ENCODE measurements around the gene NAT8.
"Not testable (repeated sequence)": the region's sequence is repeated elsewhere in the genome, so short reads cannot be mapped to it uniquely, and the experiment has no call there.

Gene NAT8

GRCh38 chr2:73636977-73637376, 5.2 kb downstream of the NAT8 start:
- DNase-seq (ENCODE audit: low read depth): not testable (repeated sequence)

GRCh38 chr2:73630662-73631266, 11.5 kb downstream of the NAT8 start:
- DNase-seq (ENCODE audit: low read depth): not testable (repeated sequence)

DNA sequence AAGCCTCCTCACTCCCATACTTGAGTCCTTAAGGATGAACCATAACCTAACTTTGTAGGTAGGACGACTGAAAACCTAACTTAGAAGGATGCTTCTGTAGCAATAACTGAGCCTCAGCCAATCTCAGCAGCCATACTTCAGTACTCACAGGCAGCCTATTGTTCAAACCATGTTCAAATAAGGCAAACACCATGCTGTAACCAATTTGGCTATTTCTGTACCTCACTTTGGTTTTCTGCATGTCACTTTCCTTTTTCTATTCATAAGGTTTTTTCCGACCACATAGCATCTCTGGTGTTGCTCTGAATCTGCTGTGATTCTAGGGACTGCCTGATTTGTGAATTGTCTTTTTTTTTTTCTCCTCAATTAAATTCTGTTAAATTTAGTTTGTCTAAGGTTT, 13.7 kb downstream of the NAT8 start:
- not testable (repeated sequence) for DNase-seq (ENCODE audit: low read depth)

DNA sequence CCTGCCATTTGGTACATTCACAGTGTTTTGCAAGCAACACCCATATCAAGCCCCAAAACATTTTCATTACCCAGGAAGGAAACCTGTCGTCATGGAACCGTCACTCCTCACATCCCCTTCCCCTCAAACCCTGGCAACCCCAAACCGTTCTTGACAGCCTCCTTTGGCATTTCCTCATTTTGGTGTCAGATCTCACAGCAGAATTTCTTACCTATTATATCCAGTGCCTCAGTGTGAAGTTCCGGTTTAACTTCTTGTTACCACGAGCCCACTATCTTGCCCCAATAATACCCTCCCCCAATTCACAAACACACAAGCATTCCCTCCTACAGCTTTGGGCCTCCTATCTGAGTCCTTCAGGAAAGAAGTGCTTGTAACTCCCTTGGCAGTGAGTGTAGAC, 16.0 kb downstream of the NAT8 start:
- not testable (repeated sequence) for DNase-seq (ENCODE audit: low read depth)

GRCh38 chr2:73624625-73625024, 17.6 kb downstream of the NAT8 start:
- not testable (repeated sequence) for DNase-seq (ENCODE audit: low read depth)

DNA sequence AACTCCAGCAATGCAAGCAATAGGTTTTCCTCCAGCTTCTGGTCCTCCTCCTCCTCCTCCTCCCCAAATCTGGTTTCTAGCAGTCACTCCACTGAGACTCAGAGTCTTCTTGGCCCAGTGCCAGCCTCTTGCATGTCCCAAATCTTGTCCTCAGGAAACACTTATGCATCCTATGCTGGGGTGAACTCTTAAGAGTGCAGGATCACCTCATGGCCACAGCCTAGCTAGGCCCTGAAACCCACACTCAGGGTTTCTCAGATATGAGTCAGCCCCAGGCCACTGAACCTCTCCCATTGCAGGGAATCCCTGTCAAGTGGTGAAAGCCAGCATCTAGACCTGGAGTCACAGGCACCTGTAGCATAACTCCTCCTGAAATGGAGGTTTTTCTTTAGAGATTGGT, 18.2 kb downstream of the NAT8 start:
- DNase-seq (ENCODE audit: low read depth): not testable (repeated sequence)

DNA sequence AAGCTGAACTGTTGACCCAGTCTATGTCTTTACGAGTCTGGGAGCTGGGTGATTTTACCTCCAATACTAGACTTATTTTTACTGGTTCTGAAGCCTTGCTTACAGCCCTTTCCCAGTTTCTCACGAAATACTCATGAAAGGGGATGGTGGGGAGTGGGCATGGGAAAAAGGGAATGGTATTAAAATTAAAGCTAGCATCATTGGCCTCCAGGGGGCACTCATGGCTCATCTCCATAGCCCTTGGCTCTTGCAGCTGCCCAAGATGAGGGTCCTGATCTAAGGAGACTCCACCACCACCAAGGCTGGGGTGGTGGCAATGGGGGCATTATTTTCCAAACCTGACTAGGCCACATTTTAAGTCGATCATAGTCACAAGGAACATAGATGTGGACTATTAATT, 22.3 kb downstream of the NAT8 start:
- not testable (repeated sequence) for DNase-seq (ENCODE audit: low read depth)

- no peak for DNase-seq (ENCODE audit: low read depth)
These were observed 27.2 kb downstream of the NAT8 start for GRCh38 chr2:73614997-73615396.

GRCh38 chr2:73614105-73614504, 28.1 kb downstream of the NAT8 start:
- no peak for DNase-seq (ENCODE audit: low read depth)

DNA sequence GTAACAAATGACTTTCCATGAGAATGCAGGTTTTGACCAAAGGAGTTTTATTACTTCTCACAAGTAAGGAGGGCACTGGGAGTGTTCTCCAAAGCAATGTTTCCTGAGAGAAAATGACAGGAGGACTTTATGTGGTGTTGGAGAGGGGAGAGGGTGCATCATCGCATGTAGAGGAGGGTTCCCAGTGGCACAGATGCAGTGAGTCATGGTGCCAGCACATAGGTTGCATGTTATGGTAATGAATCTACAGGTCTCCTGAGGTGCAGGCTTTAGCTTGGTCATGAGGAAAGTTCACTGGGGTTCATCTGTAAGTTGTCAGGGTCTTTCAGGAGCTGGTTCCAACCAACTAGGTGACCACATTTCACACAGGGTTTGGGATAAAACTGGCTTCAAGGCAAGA, 30.4 kb downstream of the NAT8 start:
- no peak for DNase-seq (ENCODE audit: low read depth)

GRCh38 chr2:73611193-73611592, 31.0 kb downstream of the NAT8 start:
- DNase-seq (ENCODE audit: low read depth): no peak

GRCh38 chr2:73610111-73610510, 32.1 kb downstream of the NAT8 start:
- DNase-seq (ENCODE audit: low read depth): no peak

DNA sequence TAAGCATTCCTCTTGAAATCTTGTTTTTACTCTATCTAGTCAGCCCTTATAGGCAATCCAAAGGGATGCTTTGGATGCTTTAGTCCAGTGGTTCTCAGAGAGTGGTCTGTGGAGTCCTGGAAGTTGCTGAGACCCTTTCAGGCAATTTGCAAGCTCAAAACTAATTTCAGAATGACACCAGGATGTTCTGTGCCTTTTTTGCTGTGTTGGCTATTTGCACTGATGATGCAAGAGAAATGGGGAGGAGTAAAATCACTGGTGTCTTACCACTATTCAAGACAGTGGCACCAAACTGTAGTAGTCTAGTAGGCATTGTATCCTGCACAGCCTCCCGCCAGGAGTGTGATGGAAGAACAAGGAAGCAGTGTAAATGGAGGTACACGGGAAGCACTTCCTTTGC, 37.6 kb downstream of the NAT8 start:
- DNase-seq (ENCODE audit: low read depth): not testable (repeated sequence)

DNA sequence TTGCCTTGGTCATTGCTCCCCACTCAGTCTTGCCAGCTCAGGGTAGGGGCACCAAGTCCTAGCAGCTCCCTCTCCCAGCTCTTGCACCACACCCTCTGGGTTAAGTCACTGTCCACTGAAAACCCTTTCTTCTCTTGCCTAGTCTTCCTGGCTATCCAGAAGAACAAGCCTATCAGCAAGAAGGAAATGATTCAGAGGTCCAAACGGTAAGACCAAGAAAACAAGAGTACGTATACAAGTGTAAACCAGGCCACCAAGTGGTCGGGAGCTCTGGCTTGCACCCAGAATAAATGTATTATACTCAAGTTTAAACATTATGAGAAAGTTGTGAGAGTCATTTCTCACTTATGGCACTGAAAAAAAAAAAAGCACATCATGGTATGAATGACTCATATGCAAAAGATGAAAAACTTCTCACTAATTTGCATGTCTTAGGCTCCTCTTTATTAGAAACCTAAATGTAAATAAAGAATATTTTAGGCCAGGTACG, 39.1 kb downstream of the NAT8 start:
- not testable (repeated sequence) for DNase-seq (ENCODE audit: low read depth)

GRCh38 chr2:73601780-73602179, 40.4 kb downstream of the NAT8 start:
- no peak for DNase-seq (ENCODE audit: low read depth)

DNA sequence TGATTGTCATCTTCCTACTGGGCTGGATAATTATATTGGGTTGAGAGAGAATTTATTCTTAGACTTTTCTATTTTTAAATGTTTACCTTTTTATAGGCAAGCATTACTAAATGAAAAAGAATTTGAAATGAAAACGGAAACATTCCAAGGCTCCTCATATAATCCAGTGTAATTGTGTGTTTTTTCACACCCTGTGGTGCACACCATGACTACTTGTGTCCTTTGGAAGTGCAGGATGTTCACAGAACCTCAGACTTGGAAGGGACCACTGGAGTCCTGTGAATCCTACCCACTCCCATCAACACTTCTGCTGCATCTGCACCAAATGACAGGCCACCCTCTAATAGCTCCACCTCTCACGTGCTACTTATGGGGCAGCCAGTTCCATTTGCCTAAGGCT, 48.0 kb downstream of the NAT8 start:
- no peak for DNase-seq (ENCODE audit: low read depth)

DNA sequence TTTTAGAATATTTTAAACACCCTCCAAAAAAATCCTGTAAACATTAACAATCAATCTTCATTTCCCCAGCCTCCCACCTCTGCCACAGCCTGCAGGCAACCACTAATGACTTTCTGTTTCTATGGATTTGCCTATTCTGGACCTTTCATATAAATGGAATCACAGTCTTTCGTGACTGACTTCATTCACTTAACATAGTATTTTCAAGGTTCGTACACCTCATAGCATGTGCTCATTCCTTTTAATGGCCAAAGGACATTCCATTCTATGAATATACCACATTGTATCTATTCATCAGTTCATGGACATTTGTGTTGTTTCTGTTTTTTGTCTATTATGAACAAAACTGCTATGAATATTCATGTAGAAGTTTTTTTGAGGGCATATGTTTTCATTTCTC, 48.5 kb downstream of the NAT8 start:
- DNase-seq (ENCODE audit: low read depth): no peak

Measured in stimulated activated CD8-positive, alpha-beta memory T cell treated with anti-CD3 and anti-CD28 coated beads, Interleukin-12 subunit alpha, Interleukin-12 subunit beta, amount 100 ng/mL, for 1 hour (primary cell).